Activated B cell treated with CpG ODN at 0.5 μM for 24 hours (primary cell): ENCODE data around the gene GJB3. TPM values are rescaled to one million over a fixed set of nuclear protein-coding genes. Genes with fewer than 3 reads are reported as not detected.

Experiments used
- ATAC-seq: fragments of 200-7000 bp; cut with Tn5 transposase; one replicate; pipeline ENCODE4 v1.10.0; 2021; ENCODE audit warnings: low read depth, mild to moderate bottlenecking, moderate library complexity
- CTCF ChIA-PET: fragments of 350-600 bp; sonication (Branson Sonifier 250); formaldehyde crosslinking; loops from one replicate; lab custom pipeline; 2021; ENCODE audit warnings: antibody characterized with exemption; lab: Charles Lee
- POLR2A ChIA-PET: fragments of 350-600 bp; sonication (Branson Sonifier 250); formaldehyde crosslinking; loops from one replicate; lab custom pipeline; 2021; ENCODE audit warnings: antibody characterized with exemption; lab: Charles Lee
- DNase-seq: peaks from one replicate; pipeline ENCODE4 v3.0.0; 2022
- H3K27ac Mint-ChIP-seq: one replicate; pipeline ENCODE4 v1.8.0; 2020; ENCODE audit warnings: mixed read lengths
- H3K27me3 Mint-ChIP-seq: one replicate; pipeline ENCODE4 v1.8.0; 2021; ENCODE audit warnings: mixed read lengths
- H3K36me3 Mint-ChIP-seq: one replicate; pipeline ENCODE4 v1.8.0; 2021; ENCODE audit warnings: low read depth, mixed read lengths
- H3K4me1 Mint-ChIP-seq: one replicate; pipeline ENCODE4 v1.8.0; 2021; ENCODE audit warnings: mixed read lengths
- H3K4me3 Mint-ChIP-seq: one replicate; pipeline ENCODE4 v1.8.0; 2020; ENCODE audit warnings: mild to moderate bottlenecking, mixed read lengths
- H3K9me3 Mint-ChIP-seq: one replicate; pipeline ENCODE4 v1.8.0; 2020; ENCODE audit warnings: mixed read lengths
- CTCF ChIP-seq: fragments of 200-600 bp; IDR thresholded peaks from one replicate; pipeline ENCODE4 v1.8.0; 2022; ENCODE audit warnings: antibody characterized with exemption, mild to moderate bottlenecking
- intact Hi-C: fragments of 100-400 bp; cut with micrococcal nuclease; formaldehyde crosslinking; loops from one replicate; pipeline ENCODE4 v1.15.1; 2024
- total RNA-seq: library from RNA; stranded (reverse); gene quantifications from 2 replicates; pipeline ENCODE4 v1.2.3, GENCODE V29; 2022

GJB3 gene
- total RNA-seq, 1 donor from 2014 or later: not detected

GRCh38 chr1:34833711-34834110 lies 52.7 kb downstream of the GJB3 start:
- Mint-ChIP-seq H3K4me3 (no peak overlapping the region), H3K36me3 (no peaks in the 10 kb centered on the region), H3K4me1 (no peaks in the 10 kb centered on the region), H3K27me3 (no peaks in the 10 kb centered on the region), H3K9me3 (no peaks in the 10 kb centered on the region), H3K27ac (no peak overlapping the region)
- no peak for DNase-seq
- ChIA-PET POLR2A (no interaction called here), CTCF (no interaction called here)
- no peak for ATAC-seq
- TF ChIP-seq CTCF: no peak
- intact Hi-C loops: no loop called here

Other genes starting within 250 kb of the GJB3 start
- not detected in 2 replicates for gene GJB5, start 26.2 kb upstream of the GJB3 start, total RNA-seq
- gene GJB4, start 21.5 kb upstream of the GJB3 start, total RNA-seq: not detected in 2 replicates
- not detected in 2 replicates for gene GJA4, start 11.8 kb downstream of the GJB3 start, total RNA-seq
- 45.9 and 46.3 TPM in 2 replicates for gene SMIM12, start 78.5 kb downstream of the GJB3 start, total RNA-seq
- 3.9 and 6.0 TPM in 2 replicates for gene DLGAP3, start 148.4 kb downstream of the GJB3 start, total RNA-seq
- gene TMEM35B, start 204.1 kb downstream of the GJB3 start, total RNA-seq: 16.7 and 20.0 TPM in 2 replicates